Brain pericyte (primary cell): ENCODE results near the gene LRP1-AS.

Source experiments
- DNase-seq: peaks from one replicate; pipeline ENCODE4 v3.0.0-alpha.2; 2012; ENCODE audit warnings: low read depth, low spot score

The LRP1-AS gene

GRCh38 chr12:57160040-57160439 is 12.6 kb upstream of the LRP1-AS start:
- DNase-seq = no peak

- DNase-seq = no peak
Measured at GRCh38 chr12:57159311-57159710, 11.9 kb upstream of the LRP1-AS start.

DNA sequence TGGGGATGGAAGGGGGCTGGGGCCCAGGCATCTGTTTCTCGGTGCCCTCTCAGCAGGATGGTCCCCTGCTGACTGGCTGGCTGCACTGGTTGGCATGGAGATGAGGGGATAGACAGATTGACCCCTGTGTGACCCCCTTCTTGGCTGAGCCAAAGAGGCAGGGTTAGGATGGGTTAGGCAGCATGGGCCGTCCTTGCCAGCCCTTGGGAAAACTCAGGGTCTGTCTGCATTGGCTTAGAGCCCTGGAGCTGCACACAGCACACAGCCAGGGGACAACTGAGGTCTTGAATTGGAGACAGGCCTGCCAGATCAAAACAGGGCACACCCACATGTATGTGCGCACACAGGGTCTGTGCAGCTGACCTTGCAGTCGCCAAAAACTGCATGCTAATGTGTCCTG is 11.2 kb upstream of the LRP1-AS start:
- no peak for DNase-seq

DNA sequence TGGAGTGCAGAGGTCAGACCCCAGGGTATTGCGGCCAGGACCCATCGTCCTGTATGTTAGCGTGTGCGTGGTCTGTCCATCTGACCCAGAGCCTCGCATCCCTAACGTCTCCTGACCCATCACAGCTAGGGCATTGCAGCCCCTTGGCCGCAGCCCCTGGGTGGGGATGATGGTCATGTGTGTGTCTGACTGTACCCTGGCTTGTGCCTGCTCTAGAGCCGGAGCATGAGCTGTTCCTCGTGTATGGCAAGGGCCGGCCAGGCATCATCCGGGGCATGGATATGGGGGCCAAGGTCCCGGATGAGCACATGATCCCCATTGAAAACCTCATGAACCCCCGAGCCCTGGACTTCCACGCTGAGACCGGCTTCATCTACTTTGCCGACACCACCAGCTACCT is 10.8 kb upstream of the LRP1-AS start:
- DNase-seq = no peak

GRCh38 chr12:57157588-57158173 is 10.3 kb upstream of the LRP1-AS start:
- no peak for DNase-seq

- no peak for DNase-seq
Measured at GRCh38 chr12:57156701-57157403, 9.4 kb upstream of the LRP1-AS start.

- no peak for DNase-seq
Measured at GRCh38 chr12:57154804-57155434, 7.5 kb upstream of the LRP1-AS start.

- no peak for DNase-seq
Measured at GRCh38 chr12:57154076-57154475, 6.7 kb upstream of the LRP1-AS start.

DNA sequence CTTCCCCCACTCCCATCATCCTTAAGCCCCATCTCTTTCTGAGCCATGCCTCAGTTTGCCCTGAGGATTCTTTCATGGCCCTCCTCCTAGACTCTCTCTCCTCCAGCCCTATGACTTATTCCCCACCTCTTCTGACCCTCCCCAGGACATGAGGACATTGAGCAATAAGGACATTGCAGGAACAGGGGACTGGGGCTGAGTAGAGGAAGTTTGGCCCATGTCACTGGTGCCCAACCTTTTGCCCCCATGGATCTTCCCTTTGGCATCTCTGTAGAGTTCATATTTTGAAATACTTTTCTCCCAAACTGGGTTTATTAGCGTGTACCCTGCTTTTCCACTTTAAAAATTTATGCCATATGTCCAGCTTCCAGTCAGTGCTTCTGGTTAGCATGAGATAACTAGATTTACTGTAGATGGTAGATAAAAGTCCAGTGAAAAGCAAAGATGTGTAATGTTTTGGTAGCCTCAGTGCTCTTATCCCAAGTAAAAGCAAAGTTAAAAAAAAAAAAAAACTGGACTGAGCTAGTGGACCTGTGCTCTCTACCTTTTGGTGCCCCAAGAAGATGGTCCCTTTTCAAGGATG is 6.1 kb upstream of the LRP1-AS start:
- no peak for DNase-seq

DNA sequence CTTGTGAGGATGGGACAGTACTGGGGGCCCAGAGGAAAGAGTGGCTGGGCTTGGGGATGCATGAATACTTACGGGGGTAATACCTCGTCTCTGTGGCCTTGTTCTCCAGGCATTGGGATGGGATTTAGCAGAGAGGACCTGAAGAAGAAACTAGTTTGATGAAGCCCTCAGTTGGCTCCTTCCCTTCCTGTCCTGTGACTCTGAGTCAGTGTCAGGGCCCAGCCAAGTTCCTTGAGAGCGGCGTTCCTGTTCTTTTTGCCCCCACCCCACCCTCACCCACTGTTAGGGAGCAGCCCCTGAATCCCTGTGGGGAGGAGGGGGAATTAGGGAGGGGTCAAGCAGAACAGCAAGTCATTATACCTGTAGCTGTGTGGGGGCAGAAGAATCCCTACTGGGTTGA is 5.2 kb upstream of the LRP1-AS start:
- no peak for DNase-seq

- peak; percentile 99 for DNase-seq
Measured at GRCh38 chr12:57151741-57152630, 4.6 kb upstream of the LRP1-AS start.

- no peak for DNase-seq
Measured at GRCh38 chr12:57150400-57151000, 3.1 kb upstream of the LRP1-AS start.

GRCh38 chr12:57149245-57149900 is 2.0 kb upstream of the LRP1-AS start:
- DNase-seq = no peak

GRCh38 chr12:57148469-57149244 is 1.2 kb upstream of the LRP1-AS start:
- DNase-seq = peak; percentile 44

GRCh38 chr12:57146092-57146491 is 1.3 kb downstream of the LRP1-AS start:
- DNase-seq = peak; percentile 49

DNA sequence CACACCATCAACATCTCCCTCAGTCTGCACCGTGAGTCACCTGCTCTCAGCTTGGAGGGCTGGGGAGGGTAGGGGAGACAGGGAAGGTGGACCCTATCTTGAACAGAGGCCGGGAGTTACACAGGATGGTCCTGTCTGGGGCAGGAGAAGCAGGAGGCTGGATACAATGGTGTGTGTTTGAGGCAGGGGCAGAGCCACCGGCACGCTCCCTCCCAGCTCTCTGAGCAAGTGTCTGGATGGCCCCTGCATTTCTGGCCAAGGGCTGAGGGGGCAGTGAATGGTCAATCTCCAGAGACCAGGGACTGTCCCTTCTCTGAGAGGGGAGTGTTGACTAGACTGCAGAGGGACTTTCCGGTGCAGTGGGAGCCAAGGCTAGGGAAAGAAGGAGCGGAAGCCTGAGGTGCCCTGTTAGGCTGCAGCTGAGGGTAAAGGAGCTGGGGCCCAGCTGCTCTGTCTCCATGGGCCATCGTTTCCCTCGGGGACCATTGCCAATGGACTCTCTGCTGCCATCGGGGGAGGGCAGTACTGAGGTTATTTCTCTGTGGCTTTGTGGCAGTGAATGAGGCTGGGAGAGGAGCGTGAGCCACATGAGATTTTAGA is 1.9 kb downstream of the LRP1-AS start:
- DNase-seq = no peak

GRCh38 chr12:57143454-57143853 is 4.0 kb downstream of the LRP1-AS start:
- DNase-seq = no peak

DNA sequence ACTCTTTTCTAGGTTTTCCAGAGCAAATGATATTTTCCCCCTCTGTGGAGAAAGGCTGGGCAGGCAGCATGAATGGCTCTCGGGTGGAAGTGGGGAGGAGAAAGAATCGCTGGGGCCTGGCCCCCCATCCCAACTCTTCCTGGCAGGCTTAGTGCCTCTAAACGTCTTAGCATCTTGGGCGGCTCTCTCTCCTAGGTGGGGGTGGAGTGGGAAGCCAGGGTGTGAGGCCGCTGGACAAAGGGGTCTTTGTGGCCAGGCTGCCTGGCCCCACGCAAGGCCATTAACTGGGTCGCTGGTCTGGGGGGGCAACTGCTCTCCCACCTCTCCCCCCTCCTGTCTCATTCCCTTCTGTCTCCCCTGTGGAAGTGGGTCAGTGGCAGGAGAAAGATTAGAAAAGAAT is 4.7 kb downstream of the LRP1-AS start:
- no peak for DNase-seq

DNA sequence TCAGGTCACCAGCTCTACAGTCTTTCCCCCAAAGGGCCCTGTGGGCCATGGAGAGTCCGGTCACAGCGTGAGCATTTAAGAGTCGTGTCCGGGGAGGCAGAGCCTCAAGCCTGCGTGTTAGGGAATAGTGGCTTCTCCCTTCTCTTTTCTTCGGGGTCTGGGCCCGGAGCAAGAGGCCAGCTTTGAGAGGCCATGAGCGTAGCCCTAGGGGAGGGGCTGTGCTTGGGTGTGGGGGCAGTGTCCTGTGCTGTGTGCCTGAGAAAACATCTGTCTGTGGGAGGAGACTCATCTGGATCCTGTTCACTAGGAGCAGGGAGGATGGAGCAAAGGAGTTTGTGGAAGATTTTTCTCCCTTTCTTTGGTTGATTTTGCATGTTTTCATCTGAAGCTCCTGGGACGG is 5.3 kb downstream of the LRP1-AS start:
- no peak for DNase-seq

DNA sequence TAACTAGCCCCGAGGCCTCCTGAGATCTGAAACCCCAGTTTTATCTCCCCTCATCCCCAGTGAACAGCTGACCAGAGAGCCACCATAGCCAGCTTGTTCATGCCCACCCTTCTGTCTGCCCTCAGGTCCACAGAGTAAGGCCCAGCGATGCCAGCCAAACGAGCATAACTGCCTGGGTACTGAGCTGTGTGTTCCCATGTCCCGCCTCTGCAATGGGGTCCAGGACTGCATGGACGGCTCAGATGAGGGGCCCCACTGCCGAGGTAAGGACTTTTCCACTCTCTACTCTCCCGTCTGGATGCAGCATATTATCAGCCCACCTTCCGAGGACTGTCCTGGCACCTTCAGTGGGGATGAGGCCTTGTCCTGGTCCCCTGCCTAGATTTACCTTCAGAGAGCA is 6.2 kb downstream of the LRP1-AS start:
- no peak for DNase-seq
